GM12891 (cell line): ENCODE data around the gene SCN9A.

Source experiments
- DNase-seq: peaks from one replicate; pipeline ENCODE4 v3.0.0; 2011; ENCODE audit warnings: low spot score; ENCODE audit not compliant: insufficient read length
- FAIRE-seq: peaks from 2 replicates; lab custom pipeline; 2011; peaks lifted over from hg19 to GRCh38; lab: Jason Lieb, UNC
- PAX5 ChIP-seq: IDR thresholded peaks from 2 replicates; pipeline ENCODE4 v1.6.1; 2011; ENCODE audit warnings: low read length, moderate library complexity, mild to moderate bottlenecking; ENCODE audit not compliant: insufficient read depth, severe bottlenecking
- POLR2A ChIP-seq: IDR thresholded peaks from 2 replicates; pipeline ENCODE4 v1.6.1; 2011; ENCODE audit warnings: low read depth, low read length, control low read depth
- POLR2AphosphoS5 ChIP-seq: IDR thresholded peaks from 2 replicates; pipeline ENCODE4 v1.6.1; 2011; ENCODE audit warnings: low read depth, low read length, control low read depth
- POU2F2 ChIP-seq: IDR thresholded peaks from 2 replicates; pipeline ENCODE4 v1.6.1; 2011; ENCODE audit warnings: low read depth, mild to moderate bottlenecking, control low read depth, low read length, moderate library complexity
- SPI1 ChIP-seq: IDR thresholded peaks from 2 replicates; pipeline ENCODE4 v1.6.1; 2011; ENCODE audit warnings: low read depth, low read length, control low read depth
- TAF1 ChIP-seq: IDR thresholded peaks from 2 replicates; pipeline ENCODE4 v1.6.1; 2011; ENCODE audit warnings: low read depth, low read length, control low read depth

The SCN9A gene

DNA sequence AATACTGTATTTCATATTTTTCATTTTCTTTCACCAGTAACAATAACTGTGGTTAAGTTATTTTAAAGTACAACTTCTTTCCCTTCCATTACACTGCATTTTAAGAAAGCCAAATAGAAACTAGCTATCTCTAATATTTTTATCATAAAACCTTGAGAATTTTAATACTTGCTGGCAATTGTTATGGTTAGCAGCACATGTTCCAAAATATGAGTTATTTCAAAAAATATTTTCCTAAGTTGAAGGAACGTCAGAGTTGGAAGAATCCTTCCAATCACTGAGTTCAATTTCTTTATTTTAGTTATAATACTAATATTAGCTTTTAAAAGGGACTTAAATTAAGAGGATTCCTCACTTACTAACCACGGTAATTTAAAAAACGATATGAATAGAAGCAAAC, 68.4 kb downstream of the SCN9A start:
- no peak for DNase-seq
- TF ChIP-seq POU2F2 (no peak), POLR2A (no peak), POLR2AphosphoS5 (no peak), TAF1 (no peak), PAX5 (no peak)
- FAIRE-seq, result no peak

DNA sequence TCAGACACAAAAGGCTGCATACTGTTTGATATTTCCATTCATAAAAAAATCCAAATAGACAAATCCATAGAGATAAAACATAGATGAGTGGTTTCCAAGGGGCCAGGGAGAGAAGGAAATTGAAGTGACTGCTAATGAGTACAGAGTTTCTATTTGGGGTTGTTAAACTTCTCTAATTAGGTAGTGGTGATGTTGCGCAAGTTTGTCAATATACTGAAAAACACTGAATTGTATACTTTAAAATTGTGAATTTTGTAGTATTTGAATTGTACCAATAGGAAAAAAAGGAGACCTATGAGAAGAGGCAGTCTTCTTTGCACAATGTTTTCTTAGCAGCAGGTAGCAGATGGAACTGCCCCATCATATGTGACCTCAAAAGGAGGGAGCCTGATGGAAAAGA, 71.1 kb downstream of the SCN9A start:
- TF ChIP-seq POLR2A, result no peak
- no peak for TF ChIP-seq POU2F2
- no peak for TF ChIP-seq SPI1
- no peak for TF ChIP-seq PAX5
- no peak for TF ChIP-seq TAF1
- no peak for TF ChIP-seq POLR2AphosphoS5
- no peak for DNase-seq
- FAIRE-seq, result no peak

DNA sequence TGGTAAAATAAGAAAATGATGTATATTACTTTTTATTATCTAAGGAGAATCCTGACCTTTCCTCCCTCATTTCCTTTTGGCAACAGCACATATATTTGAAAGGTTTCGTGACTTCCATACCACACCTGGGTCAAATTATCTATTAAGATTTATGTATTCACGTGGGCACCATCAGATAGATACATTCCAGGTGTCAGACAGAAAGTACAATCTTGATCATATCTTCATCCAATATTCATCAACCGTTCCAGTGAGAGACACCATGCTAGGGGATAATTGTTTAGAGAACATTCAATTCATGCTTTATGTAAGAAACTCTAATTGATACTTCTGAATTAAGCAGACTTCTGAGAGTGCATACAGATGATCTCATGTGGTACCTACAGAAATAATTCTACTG, 73.7 kb downstream of the SCN9A start:
- no peak for TF ChIP-seq TAF1
- TF ChIP-seq POLR2A, result no peak
- no peak for TF ChIP-seq SPI1
- no peak for TF ChIP-seq PAX5
- TF ChIP-seq POLR2AphosphoS5, result no peak
- no peak for TF ChIP-seq POU2F2
- DNase-seq, result no peak

GRCh38 chr2:166297951-166298350, 77.8 kb downstream of the SCN9A start:
- no peak for FAIRE-seq
- TF ChIP-seq POLR2A (no peak), POU2F2 (no peak), POLR2AphosphoS5 (no peak), PAX5 (no peak), TAF1 (no peak), SPI1 (no peak)
- no peak for DNase-seq

More for the DNA sequence above, 73.7 kb downstream of the SCN9A start:
- FAIRE-seq, result no peak

GRCh38 chr2:166293984-166294383, 81.8 kb downstream of the SCN9A start:
- TF ChIP-seq POU2F2, result no peak
- no peak for TF ChIP-seq PAX5
- no peak for TF ChIP-seq POLR2AphosphoS5
- no peak for TF ChIP-seq TAF1
- no peak for TF ChIP-seq SPI1
- TF ChIP-seq POLR2A, result no peak
- DNase-seq, result no peak
- no peak for FAIRE-seq

DNA sequence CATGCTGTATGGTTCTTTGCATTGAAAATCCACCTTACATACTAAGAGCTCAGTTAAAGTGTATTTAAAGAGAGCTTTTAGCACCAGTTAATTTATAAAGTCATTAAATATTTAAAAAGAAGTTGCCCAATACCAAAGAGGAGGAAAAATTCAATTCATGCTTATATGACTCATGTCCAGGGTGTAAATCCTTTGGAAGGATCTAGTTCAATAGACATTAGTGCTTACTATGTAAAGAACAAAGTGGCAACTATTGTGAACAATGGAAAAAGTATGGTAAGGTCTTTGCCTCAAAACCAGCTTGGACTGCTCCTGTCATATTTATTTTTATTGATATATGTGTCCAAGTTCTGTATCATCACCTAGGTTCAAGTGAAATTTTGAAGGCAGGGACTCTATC, 90.5 kb downstream of the SCN9A start:
- DNase-seq, result no peak
- no peak for FAIRE-seq
- TF ChIP-seq PAX5, result no peak
- no peak for TF ChIP-seq TAF1
- no peak for TF ChIP-seq POU2F2
- TF ChIP-seq SPI1, result no peak
- no peak for TF ChIP-seq POLR2AphosphoS5
- TF ChIP-seq POLR2A, result no peak

DNA sequence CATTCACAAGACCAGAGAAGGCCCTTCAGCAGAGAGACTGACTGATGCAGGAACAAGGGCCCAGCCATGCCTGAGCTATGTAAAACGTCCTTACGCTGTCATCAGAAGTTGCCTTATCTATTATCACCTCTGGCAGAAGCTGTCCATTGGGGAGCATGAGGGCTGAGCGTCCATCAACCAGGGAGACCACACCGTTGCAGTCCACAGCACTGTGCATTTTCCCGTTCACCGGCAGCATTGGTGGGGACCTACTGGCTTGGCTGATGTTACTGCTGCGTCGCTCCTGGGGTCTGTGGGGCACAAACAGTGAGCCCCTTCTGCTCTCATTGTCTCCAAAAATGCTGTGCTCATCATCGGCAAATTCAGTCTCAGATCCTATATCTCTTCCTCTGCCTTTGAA, 91.4 kb downstream of the SCN9A start:
- DNase-seq (no peak), FAIRE-seq (no peak)
- TF ChIP-seq PAX5, result no peak
- TF ChIP-seq TAF1, result no peak
- no peak for TF ChIP-seq POLR2A
- TF ChIP-seq POLR2AphosphoS5, result no peak
- no peak for TF ChIP-seq POU2F2
- no peak for TF ChIP-seq SPI1

- FAIRE-seq (no peak), DNase-seq (no peak)
- TF ChIP-seq POU2F2, result no peak
- TF ChIP-seq POLR2AphosphoS5, result no peak
- no peak for TF ChIP-seq TAF1
- TF ChIP-seq POLR2A, result no peak
- no peak for TF ChIP-seq PAX5
- TF ChIP-seq SPI1, result no peak
Observed at GRCh38 chr2:166282154-166282553, 93.6 kb downstream of the SCN9A start.

GRCh38 chr2:166278856-166279255, 96.9 kb downstream of the SCN9A start:
- TF ChIP-seq SPI1, result no peak
- TF ChIP-seq POLR2AphosphoS5, result no peak
- TF ChIP-seq POLR2A, result no peak
- no peak for TF ChIP-seq TAF1
- no peak for TF ChIP-seq POU2F2
- TF ChIP-seq PAX5, result no peak
- no peak for FAIRE-seq

GRCh38 chr2:166270376-166270775, 105.4 kb downstream of the SCN9A start:
- no peak for FAIRE-seq
- DNase-seq, result no peak
- no peak for TF ChIP-seq PAX5
- TF ChIP-seq POU2F2, result no peak

More at GRCh38 chr2:166278856-166279255, 96.9 kb downstream of the SCN9A start:
- DNase-seq, result no peak

DNA sequence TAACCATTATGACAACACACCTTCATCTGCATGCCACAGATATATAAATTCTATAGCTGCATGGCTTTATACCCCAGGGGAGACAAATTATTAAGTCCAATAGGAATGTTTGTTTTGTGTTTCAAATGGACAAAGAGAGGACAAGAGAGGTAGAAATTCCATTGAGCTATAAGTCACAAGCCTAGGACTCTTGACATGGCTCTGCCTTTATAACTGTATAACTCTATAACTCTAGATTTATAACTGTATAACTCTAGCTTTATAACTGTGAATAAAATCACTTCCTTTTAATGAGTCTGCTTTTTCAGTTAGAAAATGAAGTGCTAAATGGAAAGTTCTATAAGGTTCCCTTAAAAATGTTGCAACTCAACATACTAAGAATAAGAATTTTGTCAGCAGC, 106.4 kb downstream of the SCN9A start:
- FAIRE-seq (no peak), DNase-seq (no peak)
- TF ChIP-seq POU2F2 (no peak), POLR2A (no peak), POLR2AphosphoS5 (no peak), PAX5 (no peak), TAF1 (no peak), SPI1 (no peak)

GRCh38 chr2:166257859-166258258, 117.9 kb downstream of the SCN9A start:
- DNase-seq, result no peak
- no peak for TF ChIP-seq SPI1
- no peak for TF ChIP-seq TAF1
- no peak for TF ChIP-seq POU2F2
- TF ChIP-seq POLR2AphosphoS5, result no peak
- TF ChIP-seq PAX5, result no peak
- no peak for TF ChIP-seq POLR2A
- no peak for FAIRE-seq
